Astrocyte of the cerebellum (primary cell): ENCODE measurements around the gene MAPT.

Experiments
- DNase-seq: peaks from one replicate; pipeline ENCODE4 v3.0.0-alpha.2; 2011; ENCODE audit warnings: low read depth
- H3K4me3 ChIP-seq: 2 replicates; pipeline ENCODE4 v1.5.1; 2011; ENCODE audit warnings: mild to moderate bottlenecking, low read depth, low read length, moderate library complexity
- in situ Hi-C: cut with HindIII; loops from 2 replicates; pipeline ENCODE4 v1.10.0; 2017; ENCODE audit warnings: low sequenced_read_pairs
- TF ChIP-seq, protein P1 (sequence below): IDR thresholded peaks from 2 replicates; pipeline ENCODE4 v1.5.1; 2012; ENCODE audit warnings: low read length, low read depth, moderate library complexity, mild to moderate bottlenecking; ENCODE audit errors: missing control alignments

MAPT gene

DNA sequence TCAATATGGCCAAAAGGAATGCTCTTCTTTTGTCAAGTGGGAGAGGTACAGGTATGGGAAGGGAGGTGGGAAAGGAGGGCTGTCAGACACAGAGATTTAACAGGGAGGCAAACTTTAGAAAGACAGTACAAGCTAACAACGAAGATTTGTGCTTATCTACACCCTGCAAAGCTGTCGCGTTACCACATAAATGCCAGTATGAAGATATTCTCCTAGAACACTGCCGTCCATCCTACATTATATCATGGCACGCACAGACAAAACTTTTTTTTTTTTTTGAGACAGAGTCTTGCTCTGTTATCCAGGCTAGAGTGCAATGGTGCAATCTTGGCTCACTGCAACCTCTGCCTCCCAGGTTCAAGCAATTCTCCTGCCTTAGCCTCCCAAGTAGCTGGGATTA is 155.3 kb downstream of the MAPT start:
- TF ChIP-seq, protein P1, sequence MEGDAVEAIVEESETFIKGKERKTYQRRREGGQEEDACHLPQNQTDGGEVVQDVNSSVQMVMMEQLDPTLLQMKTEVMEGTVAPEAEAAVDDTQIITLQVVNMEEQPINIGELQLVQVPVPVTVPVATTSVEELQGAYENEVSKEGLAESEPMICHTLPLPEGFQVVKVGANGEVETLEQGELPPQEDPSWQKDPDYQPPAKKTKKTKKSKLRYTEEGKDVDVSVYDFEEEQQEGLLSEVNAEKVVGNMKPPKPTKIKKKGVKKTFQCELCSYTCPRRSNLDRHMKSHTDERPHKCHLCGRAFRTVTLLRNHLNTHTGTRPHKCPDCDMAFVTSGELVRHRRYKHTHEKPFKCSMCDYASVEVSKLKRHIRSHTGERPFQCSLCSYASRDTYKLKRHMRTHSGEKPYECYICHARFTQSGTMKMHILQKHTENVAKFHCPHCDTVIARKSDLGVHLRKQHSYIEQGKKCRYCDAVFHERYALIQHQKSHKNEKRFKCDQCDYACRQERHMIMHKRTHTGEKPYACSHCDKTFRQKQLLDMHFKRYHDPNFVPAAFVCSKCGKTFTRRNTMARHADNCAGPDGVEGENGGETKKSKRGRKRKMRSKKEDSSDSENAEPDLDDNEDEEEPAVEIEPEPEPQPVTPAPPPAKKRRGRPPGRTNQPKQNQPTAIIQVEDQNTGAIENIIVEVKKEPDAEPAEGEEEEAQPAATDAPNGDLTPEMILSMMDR = no peak
- in situ Hi-C loops = no loop called here
- no peak overlapping the region for H3K4me3 ChIP-seq
- no peak for DNase-seq

DNA sequence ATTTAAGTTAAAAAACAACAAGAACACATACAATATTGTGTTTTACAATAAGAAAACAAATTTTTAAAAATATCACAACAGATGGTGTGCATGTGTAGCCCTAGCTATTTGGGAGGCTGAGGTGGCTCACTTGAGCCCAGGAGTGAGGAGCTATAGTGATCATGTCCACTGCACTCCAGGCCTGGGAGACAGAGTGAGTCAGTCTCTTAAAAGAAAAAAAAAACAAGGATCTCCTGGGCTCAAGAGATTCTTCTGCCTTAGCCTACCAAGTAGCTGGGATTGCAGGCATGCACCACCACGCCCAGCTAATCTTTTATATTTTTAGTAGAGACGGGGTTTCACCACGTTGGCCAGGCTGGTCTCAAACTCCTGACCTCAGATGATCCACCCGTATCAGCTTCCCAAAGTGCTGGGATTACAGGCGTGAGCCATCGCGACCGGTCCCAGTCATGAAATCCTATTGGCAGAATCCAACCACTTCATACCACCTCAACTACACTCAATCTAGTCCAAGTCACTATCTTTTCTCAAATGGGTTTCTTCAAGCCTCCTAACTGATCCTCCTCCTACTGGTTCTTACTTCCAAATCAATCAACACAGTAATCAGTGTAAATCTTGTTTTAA is 159.7 kb downstream of the MAPT start:
- no peak for DNase-seq
- TF ChIP-seq, protein P1 = no peak
- no peak overlapping the region for H3K4me3 ChIP-seq
- in situ Hi-C loops = no loop called here

DNA sequence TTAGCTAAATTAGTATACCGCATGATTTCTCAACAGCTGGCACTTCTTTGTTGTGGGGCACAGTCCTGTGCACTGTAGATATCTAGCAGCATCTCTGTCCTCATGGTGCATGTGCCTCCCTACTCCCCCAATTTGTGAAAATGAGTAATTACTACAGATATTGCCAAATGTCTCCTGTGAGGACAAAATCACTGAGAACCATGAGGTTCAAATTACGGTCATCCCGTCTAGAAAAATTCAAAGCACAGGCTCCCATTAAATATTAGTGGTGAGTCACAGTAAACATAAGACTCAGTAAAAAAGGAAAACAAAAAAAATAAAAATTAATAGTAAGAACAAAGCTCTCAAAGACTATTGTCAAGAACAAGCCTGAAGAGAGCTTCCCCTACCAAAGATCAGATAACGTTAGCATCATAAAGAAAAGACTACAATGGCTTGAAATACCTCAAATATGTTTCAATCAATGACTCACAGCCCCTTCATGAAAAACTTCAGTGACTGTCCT is 162.5 kb downstream of the MAPT start:
- in situ Hi-C loops = no loop called here
- DNase-seq = peak; percentile 40
- H3K4me3 ChIP-seq = no peak overlapping the region
- TF ChIP-seq, protein P1 = no peak

GRCh38 chr17:46057366-46057765 is 163.0 kb downstream of the MAPT start:
- in situ Hi-C loops = no loop called here
- TF ChIP-seq, protein P1 = no peak
- no peak overlapping the region for H3K4me3 ChIP-seq
- no peak for DNase-seq

- DNase-seq = no peak
- TF ChIP-seq, protein P1 = no peak
- no peak overlapping the region for H3K4me3 ChIP-seq
- in situ Hi-C loops = no loop called here
These were observed 165.1 kb downstream of the MAPT start for GRCh38 chr17:46059486-46059885.

- TF ChIP-seq, protein P1 = no peak
- in situ Hi-C loops = no loop called here
- DNase-seq = no peak
- H3K4me3 ChIP-seq = no peak overlapping the region
These were observed 166.1 kb downstream of the MAPT start for GRCh38 chr17:46060461-46060860.
